Skeletal muscle satellite cell (primary cell): ENCODE results near the gene CWC22. TPM values are rescaled to one million over a fixed set of nuclear protein-coding genes. Genes with fewer than 3 reads are reported as not detected.

Source experiments
- H3K27me3 ChIP-seq: 2 replicates; pipeline ENCODE4 v1.7.0; 2013; ENCODE audit warnings: low read length; ENCODE audit not compliant: control insufficient read depth, insufficient read depth
- H3K36me3 ChIP-seq: 2 replicates; pipeline ENCODE4 v1.7.0; 2013; ENCODE audit warnings: mild to moderate bottlenecking, control low read depth, low read length; ENCODE audit not compliant: insufficient read depth
- H3K4me1 ChIP-seq: 2 replicates; pipeline ENCODE4 v1.7.0; 2013; ENCODE audit warnings: low read length; ENCODE audit not compliant: control insufficient read depth, insufficient read depth
- H3K4me2 ChIP-seq: 2 replicates; pipeline ENCODE4 v1.7.0; 2013; ENCODE audit warnings: mild to moderate bottlenecking, low read length
- H3K4me3 ChIP-seq: 2 replicates; pipeline ENCODE4 v1.7.0; 2013; ENCODE audit warnings: low read length
- H3K9ac ChIP-seq: 2 replicates; pipeline ENCODE4 v1.7.0; 2013; ENCODE audit warnings: mild to moderate bottlenecking, low read depth, low read length, moderate library complexity
- H3K9me3 ChIP-seq: replicated peaks from 2 replicates; pipeline ENCODE4 v1.7.0; 2013; ENCODE audit warnings: mild to moderate bottlenecking, control low read depth, low read length
- small RNA-seq: library from RNA; depleted of rRNA; stranded (forward); fragments of <200 nt; gene quantifications from one replicate; pipeline ENCODE3, GENCODE V24; 2012

CWC22 gene

GRCh38 chr2:179915395-179915992 lies 91.6 kb downstream of the CWC22 start:
- Histone ChIP-seq H3K9ac (no peak overlapping the region), H3K36me3 (no peaks in the 10 kb centered on the region)

DNA sequence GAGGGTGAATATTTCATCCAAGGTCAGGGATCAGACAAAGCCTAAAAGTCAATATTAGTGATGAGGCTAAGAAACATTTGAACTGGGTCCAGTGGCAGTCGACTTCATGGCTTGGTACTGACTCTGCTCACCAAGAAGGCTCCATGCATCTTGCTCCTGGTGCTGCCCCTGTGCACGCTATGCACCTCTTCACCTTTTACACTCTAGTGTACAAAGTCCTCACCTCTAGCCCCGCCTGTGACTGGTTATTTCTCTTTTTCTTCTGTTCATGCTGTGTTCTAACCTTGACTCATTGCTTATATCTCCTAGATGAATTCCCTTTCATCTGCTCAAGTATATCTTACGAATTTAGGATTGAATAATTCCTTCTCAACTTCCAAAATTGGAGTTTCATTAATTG lies 93.3 kb downstream of the CWC22 start:
- Histone ChIP-seq H3K27me3 (peaks cover 3% of the 10 kb centered on the region), H3K4me1 (no peaks in the 10 kb centered on the region), H3K9ac (no peak overlapping the region), H3K36me3 (no peaks in the 10 kb centered on the region), H3K9me3 (no peaks in the 10 kb centered on the region), H3K4me3 (no peak overlapping the region), H3K4me2 (no peak overlapping the region)

More at GRCh38 chr2:179915395-179915992, 91.6 kb downstream of the CWC22 start:
- no peaks in the 10 kb centered on the region for H3K9me3 ChIP-seq
- H3K4me3 ChIP-seq = no peak overlapping the region
- no peaks in the 10 kb centered on the region for H3K27me3 ChIP-seq
- H3K4me1 ChIP-seq = no peaks in the 10 kb centered on the region
- no peak overlapping the region for H3K4me2 ChIP-seq

DNA sequence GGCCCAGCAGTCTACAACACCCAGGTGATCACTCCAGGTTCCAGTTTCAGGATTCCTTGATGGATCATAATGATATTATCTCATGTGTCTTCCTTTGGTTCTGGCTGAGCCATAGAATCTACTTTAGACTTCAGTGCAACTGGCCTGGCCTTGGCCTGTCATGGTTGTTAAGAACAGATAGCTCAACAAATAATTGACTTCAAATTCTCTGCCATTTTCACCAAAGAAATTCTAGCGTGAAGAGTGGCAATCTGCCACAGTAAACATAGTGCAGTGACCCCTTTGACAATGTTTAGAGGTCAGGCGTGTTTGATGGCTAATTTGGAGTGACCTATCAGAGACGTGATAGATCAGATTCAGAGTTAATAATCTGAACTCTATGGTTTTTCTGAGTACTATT lies 95.5 kb downstream of the CWC22 start:
- Histone ChIP-seq H3K4me2 (no peak overlapping the region), H3K9me3 (no peaks in the 10 kb centered on the region)

DNA sequence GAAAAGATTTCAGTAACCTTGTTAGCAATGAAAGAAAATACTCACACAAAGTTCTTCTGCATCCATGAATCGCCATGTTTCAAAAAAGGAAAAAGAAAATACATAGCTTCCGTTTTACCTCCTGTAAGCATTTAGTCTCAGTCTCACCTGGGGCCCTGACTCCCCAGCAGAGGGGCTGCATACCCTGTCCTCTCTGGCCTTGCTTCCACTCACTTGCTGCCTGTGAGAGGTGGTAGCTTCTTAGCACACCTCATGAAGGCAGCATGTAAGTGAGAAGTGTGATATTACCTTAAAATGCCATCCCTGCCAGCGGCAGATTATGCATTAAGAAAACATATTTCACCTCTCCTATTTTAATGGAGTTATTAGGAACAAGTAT lies 96.4 kb downstream of the CWC22 start:
- Histone ChIP-seq H3K4me3 (no peak overlapping the region), H3K9me3 (no peaks in the 10 kb centered on the region), H3K9ac (no peak overlapping the region), H3K36me3 (no peaks in the 10 kb centered on the region), H3K4me2 (no peak overlapping the region), H3K4me1 (no peaks in the 10 kb centered on the region), H3K27me3 (peaks cover 3% of the 10 kb centered on the region)

More for the DNA sequence above, 95.5 kb downstream of the CWC22 start:
- H3K36me3 ChIP-seq = no peaks in the 10 kb centered on the region
- H3K27me3 ChIP-seq = peaks cover 3% of the 10 kb centered on the region
- H3K4me1 ChIP-seq = no peaks in the 10 kb centered on the region
- H3K9ac ChIP-seq = no peak overlapping the region
- no peak overlapping the region for H3K4me3 ChIP-seq

DNA sequence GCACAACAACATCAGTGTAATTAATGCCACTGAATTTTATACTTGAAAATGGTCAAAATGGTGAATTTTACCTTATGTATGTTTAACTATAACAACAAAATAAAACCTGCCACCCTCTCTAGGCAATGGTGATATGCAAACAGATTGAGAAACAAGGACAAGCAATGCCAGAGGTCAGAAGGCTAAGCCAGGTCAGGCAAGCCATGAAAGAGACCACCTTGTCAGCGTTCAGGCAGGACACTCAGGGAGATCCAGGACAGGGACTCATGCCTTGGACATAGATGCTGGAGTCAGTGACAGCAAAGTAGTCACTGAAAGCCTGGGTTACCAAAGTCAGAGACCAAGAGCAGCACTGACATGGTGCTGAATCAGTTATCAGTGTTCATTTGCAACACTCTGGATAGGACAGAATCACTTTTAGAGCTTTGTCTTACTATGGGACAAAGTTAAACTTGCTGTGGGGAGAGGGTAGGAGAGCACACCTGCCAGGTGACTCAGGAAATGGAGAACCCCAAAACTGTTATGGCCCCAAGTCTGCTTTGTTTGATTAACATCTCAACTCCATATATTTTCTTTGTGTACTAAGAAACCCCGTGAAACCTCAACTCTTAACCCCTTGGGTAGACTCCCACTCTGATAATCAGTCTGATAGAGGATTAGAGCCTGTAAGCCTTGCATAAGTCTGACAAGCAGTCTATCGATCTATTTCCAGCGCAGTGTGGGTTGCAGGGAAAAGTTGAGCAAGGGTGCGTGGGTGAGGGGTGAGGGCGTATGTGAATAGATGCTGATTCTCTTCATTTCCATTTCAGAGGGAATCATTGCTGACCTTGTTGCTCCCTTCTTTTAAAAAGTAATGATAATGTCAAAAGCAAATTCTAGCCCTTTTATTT lies 97.0 kb downstream of the CWC22 start:
- H3K4me1 ChIP-seq = no peaks in the 10 kb centered on the region
- H3K4me2 ChIP-seq = no peak overlapping the region
- H3K27me3 ChIP-seq = peaks cover 3% of the 10 kb centered on the region
- no peak overlapping the region for H3K9ac ChIP-seq
- no peaks in the 10 kb centered on the region for H3K36me3 ChIP-seq
- H3K4me3 ChIP-seq = no peak overlapping the region
- H3K9me3 ChIP-seq = no peaks in the 10 kb centered on the region

- Histone ChIP-seq H3K4me3 (no peak overlapping the region), H3K9me3 (no peaks in the 10 kb centered on the region), H3K4me1 (no peaks in the 10 kb centered on the region), H3K36me3 (no peaks in the 10 kb centered on the region), H3K9ac (no peak overlapping the region), H3K4me2 (no peak overlapping the region), H3K27me3 (no peaks in the 10 kb centered on the region)
Measured at GRCh38 chr2:179900655-179901054, 106.4 kb downstream of the CWC22 start.

DNA sequence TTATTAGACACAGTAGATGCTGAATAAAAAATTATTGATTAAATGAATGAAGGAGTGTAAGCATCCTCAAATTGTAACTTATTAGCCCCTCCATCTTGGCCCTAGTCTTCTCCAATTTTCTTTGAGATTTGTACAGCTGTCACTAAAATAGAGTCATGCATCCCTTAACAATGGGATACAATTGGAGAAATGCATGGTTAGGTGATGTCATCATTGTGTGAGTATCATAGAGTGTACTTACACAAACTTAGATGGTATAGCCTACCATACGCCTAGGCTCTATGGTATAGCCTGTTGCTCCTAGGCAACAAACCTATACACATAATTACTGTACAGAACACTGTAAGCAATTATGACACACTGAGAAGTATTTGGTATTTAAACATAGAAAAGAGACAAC lies 107.4 kb downstream of the CWC22 start:
- H3K9ac ChIP-seq = no peak overlapping the region
- no peaks in the 10 kb centered on the region for H3K36me3 ChIP-seq
- no peak overlapping the region for H3K4me2 ChIP-seq
- peaks cover 6% of the 10 kb centered on the region for H3K27me3 ChIP-seq
- no peaks in the 10 kb centered on the region for H3K9me3 ChIP-seq
- H3K4me1 ChIP-seq = no peaks in the 10 kb centered on the region
- no peak overlapping the region for H3K4me3 ChIP-seq

DNA sequence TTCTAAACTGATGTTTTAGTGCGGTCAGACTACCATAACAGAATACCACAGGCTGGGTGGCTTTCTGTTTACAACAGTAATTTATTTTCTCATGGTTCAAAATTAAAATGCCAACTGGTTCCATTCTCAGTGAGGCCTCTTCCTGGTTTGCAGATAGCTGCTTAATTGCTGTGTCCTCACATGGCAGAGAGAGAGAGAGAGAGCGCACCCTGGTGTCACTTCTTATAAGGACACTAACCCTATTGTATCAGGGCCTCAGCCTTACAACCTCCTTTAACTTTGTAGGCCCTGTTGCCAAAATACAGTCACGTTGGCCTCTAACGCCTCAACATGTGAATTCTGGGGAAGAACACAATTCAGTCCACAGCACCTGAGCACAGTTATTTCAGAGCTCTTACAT lies 108.2 kb downstream of the CWC22 start:
- Histone ChIP-seq H3K9ac (no peak overlapping the region), H3K4me1 (no peaks in the 10 kb centered on the region), H3K4me3 (no peak overlapping the region), H3K36me3 (no peaks in the 10 kb centered on the region), H3K9me3 (no peaks in the 10 kb centered on the region), H3K27me3 (peaks cover 6% of the 10 kb centered on the region), H3K4me2 (no peak overlapping the region)

Small RNA genes within 50 kb of the gene (small RNA-seq; reads per million reads assigned to genes)
- not detected for gene RF00416
